Prostate gland (tissue), 2 donors: ENCODE results near the gene BLTP3B. TPM values are rescaled to one million over a fixed set of nuclear protein-coding genes. Genes with fewer than 3 reads are reported as not detected.

Experiments used
- DNase-seq: peaks from one replicate; pipeline ENCODE4 v3.0.0-alpha.2; 2019; ENCODE audit warnings: low spot score
- H3K27ac ChIP-seq, 2 donors: fragments of 200-600 bp; sonication (generic); 2 replicates each; pipeline ENCODE4 v1.5.1; 2017 to 2019
- H3K27me3 ChIP-seq: fragments of 200-600 bp; sonication (generic); replicated peaks from 2 replicates; pipeline ENCODE4 v1.5.1; 2019; ENCODE audit not compliant: insufficient read depth
- H3K36me3 ChIP-seq, 2 donors: fragments of 200-600 bp; sonication (generic); 1 replicate in 1 of 2; 2 replicates in 1 of 2; pipeline versions ENCODE4 v1.5.1 to v1.8.1; 2017 to 2019
- H3K4me1 ChIP-seq: fragments of 200-600 bp; sonication (generic); replicated peaks from 2 replicates; pipeline ENCODE4 v1.5.1; 2019
- H3K4me3 ChIP-seq, 2 donors: fragments of 200-600 bp; sonication (generic); 2 replicates each; pipeline ENCODE4 v1.5.1; 2017 to 2019
- H3K9me3 ChIP-seq: fragments of 200-600 bp; sonication (generic); 2 replicates; pipeline ENCODE4 v1.5.1; 2017
- POLR2A ChIP-seq: fragments of 450-650 bp; IDR thresholded peaks from one replicate; pipeline ENCODE4 v1.6.1; 2016; ENCODE audit warnings: antibody characterized with exemption, mild to moderate bottlenecking
- POLR2AphosphoS5 ChIP-seq: sonication (generic); formaldehyde crosslinking; IDR thresholded peaks from one replicate; pipeline ENCODE4 v1.6.1; 2017; ENCODE audit warnings: antibody characterized with exemption
- WGBS: methylation state at CpG from one replicate; pipeline ENCODE4 v1.1.5; 2018; 5-methylcytosine and 5-hydroxymethylcytosine counted together
- intact Hi-C: fragments of 100-400 bp; cut with DNase I; formaldehyde crosslinking; loops from one replicate; pipeline ENCODE4 v1.14.2; 2022
- total RNA-seq, 2 donors: library from RNA; depleted of rRNA; stranded (reverse); fragments of >200 nt; gene quantifications; one replicate each; pipeline ENCODE4 v1.1.0, GENCODE V29; 2016
- TF ChIP-seq, protein P1 (sequence below), 4 experiments: fragments of 200-600 bp in 2 of 4; fragments of 450-650 bp in 2 of 4; sonication (generic) in 2 of 4; IDR thresholded peaks; 1 replicate in 3 of 4; 2 replicates in 1 of 4; pipeline ENCODE4 v1.5.1; 2016 to 2019; ENCODE audit warnings: antibody characterized with exemption in 4 of 4, mild to moderate bottlenecking in 2 of 4, moderate library complexity in 2 of 4

Gene BLTP3B
- total RNA-seq, 2 donors from 2014 or later: 20.4 to 24.8 TPM

DNA sequence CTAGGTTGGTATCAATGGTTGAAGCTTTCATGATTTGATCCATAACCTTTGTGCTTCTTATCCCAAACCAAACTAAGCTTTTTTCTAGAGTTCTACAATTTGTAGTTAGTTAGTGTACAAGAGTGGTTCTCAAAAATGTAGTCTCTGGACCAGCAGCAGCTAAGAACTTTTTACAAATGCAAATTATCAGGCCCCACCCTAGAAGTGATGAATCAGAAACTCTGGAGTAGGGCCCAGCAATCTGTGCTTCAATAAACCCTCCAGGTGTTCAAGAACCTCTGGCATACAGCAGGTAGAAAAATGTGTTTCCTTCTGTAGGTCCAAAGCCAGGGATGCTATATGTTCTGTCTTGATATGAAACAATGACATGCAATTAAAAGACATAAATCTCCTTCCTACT lies 31.8 kb upstream of the BLTP3B start:
- Histone ChIP-seq H3K27ac (no peak overlapping the region), H3K36me3 (no peaks in the 10 kb centered on the region), H3K27me3 (no peaks in the 10 kb centered on the region), H3K4me1 (no peaks in the 10 kb centered on the region), H3K9me3 (no peaks in the 10 kb centered on the region), H3K4me3 (no peak overlapping the region)
- no peak for DNase-seq
- intact Hi-C loops: no loop called here
- no peak for TF ChIP-seq POLR2AphosphoS5
- no peak for TF ChIP-seq POLR2A

DNA sequence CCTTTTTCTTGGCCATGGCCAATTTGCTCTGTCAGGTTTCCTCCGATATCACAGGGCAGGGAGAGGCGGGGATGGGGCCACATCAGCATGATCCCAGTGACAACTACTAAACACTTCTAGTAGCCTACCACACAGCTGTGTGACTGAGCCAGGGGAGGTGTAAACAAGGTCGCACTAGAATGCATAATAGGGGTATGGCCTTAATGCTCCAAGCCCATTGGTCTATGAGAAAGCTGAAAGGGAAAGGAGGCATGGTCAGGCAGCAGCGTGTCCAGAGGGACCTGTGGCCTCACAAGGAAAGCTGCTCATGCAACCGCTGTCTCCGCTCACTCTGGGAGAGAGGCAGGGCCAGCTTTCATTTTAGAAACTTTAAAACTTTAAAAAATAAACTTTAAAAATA lies 30.4 kb upstream of the BLTP3B start:
- intact Hi-C loops: no loop called here
- TF ChIP-seq, protein P1, sequence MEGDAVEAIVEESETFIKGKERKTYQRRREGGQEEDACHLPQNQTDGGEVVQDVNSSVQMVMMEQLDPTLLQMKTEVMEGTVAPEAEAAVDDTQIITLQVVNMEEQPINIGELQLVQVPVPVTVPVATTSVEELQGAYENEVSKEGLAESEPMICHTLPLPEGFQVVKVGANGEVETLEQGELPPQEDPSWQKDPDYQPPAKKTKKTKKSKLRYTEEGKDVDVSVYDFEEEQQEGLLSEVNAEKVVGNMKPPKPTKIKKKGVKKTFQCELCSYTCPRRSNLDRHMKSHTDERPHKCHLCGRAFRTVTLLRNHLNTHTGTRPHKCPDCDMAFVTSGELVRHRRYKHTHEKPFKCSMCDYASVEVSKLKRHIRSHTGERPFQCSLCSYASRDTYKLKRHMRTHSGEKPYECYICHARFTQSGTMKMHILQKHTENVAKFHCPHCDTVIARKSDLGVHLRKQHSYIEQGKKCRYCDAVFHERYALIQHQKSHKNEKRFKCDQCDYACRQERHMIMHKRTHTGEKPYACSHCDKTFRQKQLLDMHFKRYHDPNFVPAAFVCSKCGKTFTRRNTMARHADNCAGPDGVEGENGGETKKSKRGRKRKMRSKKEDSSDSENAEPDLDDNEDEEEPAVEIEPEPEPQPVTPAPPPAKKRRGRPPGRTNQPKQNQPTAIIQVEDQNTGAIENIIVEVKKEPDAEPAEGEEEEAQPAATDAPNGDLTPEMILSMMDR (IDR thresholded peaks at IDR 0.05): no peak
- TF ChIP-seq POLR2AphosphoS5: no peak
- no peak for TF ChIP-seq POLR2A
- Histone ChIP-seq H3K9me3 (no peaks in the 10 kb centered on the region), H3K27me3 (no peaks in the 10 kb centered on the region), H3K27ac (no peak overlapping the region), H3K4me1 (no peaks in the 10 kb centered on the region), H3K36me3 (no peaks in the 10 kb centered on the region), H3K4me3 (no peak overlapping the region)
- WGBS: 95% methylated on average over 6 of the region's 6 CpGs
- no peak for DNase-seq

DNA sequence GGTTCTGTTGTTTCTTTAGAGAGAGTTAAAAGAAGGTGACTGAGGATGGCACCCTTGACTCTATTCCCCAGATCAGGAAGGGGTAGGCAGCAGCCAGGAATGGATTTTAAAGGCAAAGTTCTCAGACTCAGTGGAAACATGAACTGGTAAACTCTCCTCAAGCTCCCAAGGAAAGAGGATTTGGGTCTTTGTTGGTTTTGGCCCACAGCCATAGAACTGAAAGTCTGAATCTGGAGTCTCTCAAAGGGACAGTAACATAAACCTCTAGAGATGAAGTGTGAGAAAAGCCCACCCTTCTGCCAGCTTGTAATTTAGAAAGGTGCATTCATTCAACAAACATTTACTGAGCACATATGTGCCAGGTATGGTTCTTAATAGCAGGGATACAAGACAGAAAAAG lies 28.6 kb upstream of the BLTP3B start:
- Histone ChIP-seq H3K4me1 (no peaks in the 10 kb centered on the region), H3K4me3 (no peak overlapping the region), H3K27ac (no peak overlapping the region), H3K27me3 (no peaks in the 10 kb centered on the region), H3K36me3 (no peaks in the 10 kb centered on the region), H3K9me3 (no peaks in the 10 kb centered on the region)
- DNase-seq: no peak
- intact Hi-C loops: no loop called here
- TF ChIP-seq, protein P1 (IDR thresholded peaks at IDR 0.05): no peak
- no peak for TF ChIP-seq POLR2AphosphoS5
- no peak for TF ChIP-seq POLR2A

DNA sequence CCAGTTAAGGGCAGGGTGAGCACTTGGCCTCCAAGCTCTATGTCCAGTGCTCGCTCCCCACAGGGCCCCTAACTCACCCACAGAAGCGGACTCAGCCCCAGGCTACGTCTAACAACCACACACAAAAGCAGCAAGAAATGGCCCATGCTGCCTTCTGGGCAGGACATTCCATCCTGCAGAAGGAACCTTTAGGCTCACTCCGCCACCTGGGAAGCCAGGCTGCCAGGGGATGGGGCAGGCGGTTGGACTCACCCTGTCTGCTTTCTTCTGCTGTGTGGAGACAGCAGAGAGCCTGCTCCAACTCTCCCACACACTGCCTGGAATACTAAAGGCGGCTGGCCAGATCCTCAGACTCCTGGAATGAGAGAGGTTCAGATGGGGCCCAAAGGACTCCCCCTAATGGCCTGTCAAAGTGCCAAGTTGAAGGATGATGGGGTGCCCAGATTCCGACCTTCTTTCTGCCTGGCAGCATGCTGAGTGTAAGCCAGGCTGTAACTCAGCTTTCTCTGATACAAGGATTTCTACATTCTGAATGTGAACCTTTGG lies 27.7 kb upstream of the BLTP3B start:
- intact Hi-C loops: no loop called here
- 80% methylated on average over 7 of the region's 7 CpGs for WGBS
- Histone ChIP-seq H3K27ac (no peak overlapping the region), H3K4me1 (no peaks in the 10 kb centered on the region), H3K9me3 (no peaks in the 10 kb centered on the region), H3K36me3 (no peaks in the 10 kb centered on the region), H3K4me3 (no peak overlapping the region), H3K27me3 (no peaks in the 10 kb centered on the region)
- no peak for DNase-seq
- TF ChIP-seq, protein P1 (IDR thresholded peaks at IDR 0.05): no peak
- TF ChIP-seq POLR2A: no peak
- no peak for TF ChIP-seq POLR2AphosphoS5

DNA sequence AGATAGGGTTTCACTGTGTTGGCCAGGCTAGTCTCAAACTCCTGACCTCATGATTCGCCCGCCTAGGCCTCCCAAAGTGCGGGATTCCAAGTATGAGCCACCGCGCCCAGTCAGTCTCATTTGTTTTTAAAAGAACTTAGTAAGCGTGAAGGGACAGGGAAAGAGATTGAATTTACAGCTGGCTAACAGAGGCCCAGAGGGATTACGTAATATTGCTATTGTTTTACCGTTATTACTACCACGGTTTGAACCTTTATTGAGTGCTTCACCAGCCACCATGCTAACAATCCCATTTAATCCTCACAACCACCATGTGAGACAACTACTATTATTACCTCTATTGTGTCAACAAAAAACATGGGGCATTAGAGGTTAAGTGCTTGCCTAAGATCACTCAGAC lies 26.7 kb upstream of the BLTP3B start:
- DNase-seq: no peak
- no peak overlapping the region for H3K4me3 ChIP-seq
- WGBS: 94% methylated on average over 9 of the region's 9 CpGs
- no peaks in the 10 kb centered on the region for H3K36me3 ChIP-seq
- H3K9me3 ChIP-seq: no peaks in the 10 kb centered on the region
- H3K4me1 ChIP-seq: no peaks in the 10 kb centered on the region
- H3K27me3 ChIP-seq: no peaks in the 10 kb centered on the region
- intact Hi-C loops: no loop called here
- TF ChIP-seq, protein P1 (IDR thresholded peaks at IDR 0.05): no peak
- TF ChIP-seq POLR2AphosphoS5 (no peak), POLR2A (no peak)
- no peak overlapping the region for H3K27ac ChIP-seq
